MG63 (cell line): ENCODE data around the gene PRKAG2. TPM values are rescaled to one million over a fixed set of nuclear protein-coding genes. Genes with fewer than 3 reads are reported as not detected.

Experiments used
- DNase-seq: peaks from one replicate; pipeline ENCODE4 v3.0.0-alpha.2; 2020
- H3K27me3 ChIP-seq: fragments of 250-450 bp; sonication (Bioruptor Pico); 2 replicates; pipeline ENCODE4 v1.5.1; 2020; ENCODE audit warnings: mild to moderate bottlenecking, moderate library complexity
- H3K36me3 ChIP-seq: fragments of 250-450 bp; sonication (Bioruptor Pico); 2 replicates; pipeline ENCODE4 v1.5.1; 2020; ENCODE audit warnings: mild to moderate bottlenecking, moderate library complexity
- H3K4me3 ChIP-seq: fragments of 250-450 bp; sonication (Bioruptor Pico); 2 replicates; pipeline ENCODE4 v1.5.1; 2020; ENCODE audit warnings: mild to moderate bottlenecking, moderate library complexity
- H3K9me3 ChIP-seq: fragments of 250-450 bp; sonication (Bioruptor Pico); 2 replicates; pipeline ENCODE4 v1.5.1; 2020; ENCODE audit warnings: mild to moderate bottlenecking, moderate library complexity
- total RNA-seq: library from RNA; depleted of rRNA; stranded (reverse); fragments of >200 nt; shearing (Covaris generic); gene quantifications from 2 replicates; pipeline ENCODE4 v1.2.3, GENCODE V29; 2014; ENCODE audit warnings: low replicate concordance

Gene PRKAG2
- total RNA-seq, 1 experiment from 2014 or later, result 15.2 TPM

- Histone ChIP-seq H3K9me3 (peaks cover 2% of the 10 kb centered on the region; the same call in 1 of the 2 replicates), H3K4me3 (no peak overlapping the region), H3K36me3 (no peaks in the 10 kb centered on the region), H3K27me3 (no peaks in the 10 kb centered on the region)
- DNase-seq, result no peak
Observed at GRCh38 chr7:151904270-151904669, 27.4 kb upstream of the PRKAG2 start.

DNA sequence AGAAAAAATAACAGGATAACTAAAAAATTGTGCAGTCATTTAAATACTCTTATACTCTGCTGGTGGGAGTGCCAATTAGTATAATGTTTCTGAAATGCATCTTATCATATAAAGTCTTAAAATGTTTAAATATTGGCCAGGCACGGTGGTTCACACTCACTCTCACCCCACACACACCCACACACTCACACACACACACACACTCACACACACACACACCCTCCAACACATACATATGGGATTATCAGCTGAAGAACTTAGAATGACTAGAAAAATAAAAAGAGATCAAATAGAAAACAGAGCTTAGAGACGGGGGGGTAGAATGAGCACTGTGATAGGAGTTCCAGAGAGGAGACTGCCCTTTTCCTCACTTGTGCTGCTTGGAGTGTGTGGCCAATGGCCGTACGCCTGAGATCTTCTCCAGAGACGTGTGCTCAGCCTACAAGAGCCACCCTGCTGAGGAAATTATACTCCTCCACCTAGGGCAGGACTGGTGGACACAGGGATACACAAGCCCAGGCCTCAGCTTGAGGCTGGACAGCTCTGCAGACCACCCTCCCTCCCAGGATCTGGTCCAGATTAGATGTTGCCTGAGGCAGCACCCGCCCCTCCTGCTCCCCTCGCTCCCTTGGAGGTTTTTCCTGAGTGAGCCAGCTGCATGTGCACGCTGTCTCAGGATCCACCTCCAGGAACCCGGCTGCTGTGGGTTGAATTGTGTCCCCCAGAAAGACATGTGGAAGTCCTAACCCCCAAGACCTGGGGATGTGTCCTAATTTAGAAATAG, 26.5 kb upstream of the PRKAG2 start:
- Histone ChIP-seq H3K9me3 (peaks cover 2% of the 10 kb centered on the region; the same call in 1 of the 2 replicates), H3K27me3 (no peaks in the 10 kb centered on the region), H3K36me3 (no peaks in the 10 kb centered on the region), H3K4me3 (no peak overlapping the region)
- no peak for DNase-seq

GRCh38 chr7:151902311-151902710, 25.4 kb upstream of the PRKAG2 start:
- Histone ChIP-seq H3K4me3 (no peak overlapping the region), H3K27me3 (no peaks in the 10 kb centered on the region), H3K9me3 (peaks cover 2% of the 10 kb centered on the region; the same call in 1 of the 2 replicates), H3K36me3 (no peaks in the 10 kb centered on the region)
- DNase-seq, result no peak

DNA sequence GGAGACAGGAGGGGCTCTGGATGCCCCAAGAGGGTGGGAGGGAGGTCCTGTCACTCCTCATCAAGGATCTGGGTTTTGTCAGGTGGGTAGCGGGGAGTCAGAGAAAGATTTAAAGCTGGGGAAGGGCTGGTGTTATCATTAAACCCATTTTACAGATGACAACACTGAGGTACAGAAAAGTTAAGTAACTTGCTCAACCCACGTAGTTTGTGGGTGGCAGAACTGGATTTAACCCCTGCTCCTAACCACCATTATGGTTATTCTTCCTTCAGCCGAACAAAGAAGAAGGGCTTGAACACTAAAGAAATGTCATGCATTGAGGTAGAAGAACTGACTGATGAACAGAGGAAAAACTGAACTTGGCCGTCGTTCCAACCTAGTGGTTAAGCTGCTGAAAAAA, 24.9 kb upstream of the PRKAG2 start:
- Histone ChIP-seq H3K36me3 (no peaks in the 10 kb centered on the region), H3K4me3 (no peak overlapping the region), H3K9me3 (peaks cover 2% of the 10 kb centered on the region; the same call in 1 of the 2 replicates), H3K27me3 (no peaks in the 10 kb centered on the region)
- DNase-seq, result no peak

DNA sequence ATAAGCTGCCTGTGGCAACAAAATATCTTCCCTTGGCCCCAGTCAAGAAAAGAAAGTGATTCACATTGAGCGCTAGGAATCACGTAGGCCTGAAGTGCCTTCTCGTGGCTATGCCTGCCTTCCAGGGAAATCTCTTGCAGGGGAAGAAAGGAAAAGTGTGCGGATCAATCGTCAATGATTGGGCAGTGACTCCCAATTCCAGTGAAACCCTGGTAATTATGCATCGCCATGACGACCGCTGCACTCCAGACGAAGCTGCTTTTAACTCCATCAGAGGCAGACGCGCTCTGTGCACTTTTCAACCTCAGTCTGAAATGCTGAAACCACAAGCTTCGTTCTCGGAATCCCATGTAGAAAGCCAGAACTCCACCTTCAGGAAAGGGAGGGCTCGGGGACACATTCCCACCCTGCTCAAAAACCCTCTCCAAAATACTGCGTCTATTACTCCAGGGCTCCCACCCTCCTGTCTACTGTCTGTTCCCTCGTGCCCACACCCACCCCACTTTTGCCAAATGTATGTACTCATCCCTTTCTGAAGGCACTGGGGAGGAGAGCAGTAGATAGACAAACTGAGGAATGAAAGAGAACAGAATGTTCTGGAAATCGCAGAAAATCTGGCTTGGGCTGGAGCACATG, 24.2 kb upstream of the PRKAG2 start:
- H3K9me3 ChIP-seq, result no peaks in the 10 kb centered on the region
- H3K27me3 ChIP-seq, result no peaks in the 10 kb centered on the region
- H3K36me3 ChIP-seq, result no peaks in the 10 kb centered on the region
- no peak overlapping the region for H3K4me3 ChIP-seq
- no peak for DNase-seq

DNA sequence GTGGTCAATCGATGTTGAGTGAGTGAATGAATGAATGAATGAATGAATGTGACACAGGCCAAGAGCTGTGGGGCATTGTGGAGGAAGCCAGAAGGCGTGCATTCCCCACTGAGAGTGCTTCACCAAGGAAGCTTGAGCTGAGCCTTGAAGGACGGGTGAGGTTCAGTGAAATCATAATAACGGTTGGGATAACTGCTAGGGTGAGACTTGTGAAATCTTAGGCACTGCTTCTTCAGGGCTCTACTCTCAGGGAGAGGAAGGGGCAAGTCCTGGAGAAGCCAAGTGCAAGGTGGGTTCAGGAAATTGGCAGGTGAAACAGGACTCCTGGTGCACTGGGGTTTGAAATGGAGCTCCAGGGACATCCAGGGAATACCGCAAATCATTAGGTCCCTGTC, 23.7 kb upstream of the PRKAG2 start:
- no peaks in the 10 kb centered on the region for H3K36me3 ChIP-seq
- DNase-seq, result no peak
- H3K4me3 ChIP-seq, result no peak overlapping the region
- H3K9me3 ChIP-seq, result no peaks in the 10 kb centered on the region
- no peaks in the 10 kb centered on the region for H3K27me3 ChIP-seq

GRCh38 chr7:151899513-151900360, 22.8 kb upstream of the PRKAG2 start:
- Histone ChIP-seq H3K36me3 (no peaks in the 10 kb centered on the region), H3K27me3 (no peaks in the 10 kb centered on the region), H3K4me3 (no peak overlapping the region), H3K9me3 (no peaks in the 10 kb centered on the region)
- no peak for DNase-seq

DNA sequence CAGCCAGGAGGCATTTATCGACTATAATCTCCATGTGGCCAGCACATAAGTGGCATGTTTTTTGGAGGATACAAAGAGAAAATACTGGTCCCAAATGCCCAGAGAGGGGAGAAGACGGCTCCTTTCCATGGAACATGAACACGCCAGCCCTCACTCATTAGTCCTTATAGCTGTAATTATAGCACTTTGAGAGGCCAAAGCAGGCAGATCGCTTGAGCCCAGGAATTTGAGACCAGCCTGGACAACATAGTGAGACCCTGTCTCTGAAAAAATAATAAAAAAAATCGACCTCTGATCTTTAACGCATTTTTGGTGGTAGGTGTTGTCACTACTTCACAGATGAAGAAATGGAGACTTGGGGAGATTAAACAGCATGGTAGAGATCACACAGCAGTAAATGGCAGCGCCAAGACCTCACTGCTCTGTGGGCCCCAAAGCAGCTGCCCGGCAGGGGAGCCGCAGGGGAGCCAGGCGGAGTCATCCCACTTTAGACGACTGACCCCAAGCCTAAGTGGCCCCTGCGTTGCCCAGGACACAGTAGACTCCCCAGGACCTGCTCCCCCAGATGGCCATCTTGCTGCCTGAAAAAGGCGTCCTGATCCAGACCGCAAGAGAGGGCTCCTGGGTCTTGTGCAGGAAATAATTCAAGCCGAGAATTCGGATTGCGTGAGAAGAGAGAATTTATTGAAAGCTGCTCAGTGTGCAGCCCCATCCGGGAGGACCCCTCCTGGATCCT, 21.2 kb upstream of the PRKAG2 start:
- H3K4me3 ChIP-seq, result no peak overlapping the region
- DNase-seq, result no peak
- H3K27me3 ChIP-seq, result no peaks in the 10 kb centered on the region
- H3K9me3 ChIP-seq, result no peaks in the 10 kb centered on the region
- no peaks in the 10 kb centered on the region for H3K36me3 ChIP-seq

DNA sequence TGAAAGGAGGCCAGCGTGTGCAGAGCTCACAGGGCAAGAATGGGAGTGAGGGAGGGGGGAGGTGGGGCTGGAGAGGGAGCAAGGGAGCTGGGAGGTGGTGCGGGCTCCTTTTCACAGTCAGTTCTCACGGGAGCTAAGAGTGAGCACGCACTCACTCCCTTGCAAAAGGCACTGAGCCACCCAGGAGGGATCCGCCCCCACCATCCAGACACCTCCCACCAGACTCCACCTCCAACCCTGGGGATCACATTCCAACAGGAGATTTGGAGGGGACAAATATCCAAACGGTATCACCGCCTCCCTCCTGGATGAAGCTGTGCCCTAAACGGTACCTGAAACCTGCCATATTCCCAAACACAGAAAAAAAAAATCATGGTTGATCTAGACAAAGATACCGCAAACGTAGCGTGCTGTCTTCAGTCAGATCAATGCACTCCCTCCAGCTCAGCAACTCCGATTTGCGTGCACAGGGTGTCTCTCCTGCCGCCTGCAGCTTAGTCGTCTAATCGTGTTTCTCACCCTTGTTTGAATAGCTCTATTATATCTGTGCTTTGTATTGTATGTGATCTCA, 20.3 kb upstream of the PRKAG2 start:
- Histone ChIP-seq H3K4me3 (no peak overlapping the region), H3K36me3 (no peaks in the 10 kb centered on the region)
- DNase-seq, result no peak

DNA sequence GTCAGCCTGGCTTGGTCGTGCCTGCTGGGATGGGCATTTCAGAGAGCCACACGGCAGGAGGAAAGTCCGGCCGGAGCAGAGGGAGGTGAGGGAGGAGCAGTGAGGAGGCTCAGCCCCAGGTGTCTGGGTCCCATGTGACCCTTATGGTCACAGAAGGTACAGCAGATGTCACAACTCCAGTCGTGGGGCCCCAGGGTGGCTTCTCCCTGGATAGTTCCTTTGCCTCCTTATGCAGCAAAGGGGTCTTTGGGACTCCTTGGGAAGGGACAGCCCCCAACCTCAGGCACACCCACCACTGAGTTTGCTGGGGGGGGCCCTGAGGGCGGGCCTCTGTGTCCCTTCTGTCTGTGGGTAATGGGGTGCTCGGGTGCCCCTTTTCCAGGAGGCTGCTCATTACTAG, 19.6 kb upstream of the PRKAG2 start:
- no peak for DNase-seq
- Histone ChIP-seq H3K27me3 (0 out of 2 replicates have a peak, but pooled peaks cover under 1% of the 10 kb centered on the region), H3K4me3 (no peak overlapping the region), H3K36me3 (no peaks in the 10 kb centered on the region), H3K9me3 (no peaks in the 10 kb centered on the region)

More for the DNA sequence above, 20.3 kb upstream of the PRKAG2 start:
- no peaks in the 10 kb centered on the region for H3K9me3 ChIP-seq
- no peaks in the 10 kb centered on the region for H3K27me3 ChIP-seq

- Histone ChIP-seq H3K4me3 (no peak overlapping the region), H3K9me3 (no peaks in the 10 kb centered on the region), H3K36me3 (no peaks in the 10 kb centered on the region), H3K27me3 (peaks cover 3% of the 10 kb centered on the region; the same call in 1 of the 2 replicates)
- DNase-seq, result no peak
Observed at GRCh38 chr7:151896086-151896485, 19.2 kb upstream of the PRKAG2 start.

- Histone ChIP-seq H3K27me3 (peaks cover 7% of the 10 kb centered on the region; the same call in 1 of the 2 replicates), H3K4me3 (no peak overlapping the region), H3K36me3 (no peaks in the 10 kb centered on the region), H3K9me3 (no peaks in the 10 kb centered on the region)
- no peak for DNase-seq
Observed at GRCh38 chr7:151895631-151896031, 18.7 kb upstream of the PRKAG2 start.

DNA sequence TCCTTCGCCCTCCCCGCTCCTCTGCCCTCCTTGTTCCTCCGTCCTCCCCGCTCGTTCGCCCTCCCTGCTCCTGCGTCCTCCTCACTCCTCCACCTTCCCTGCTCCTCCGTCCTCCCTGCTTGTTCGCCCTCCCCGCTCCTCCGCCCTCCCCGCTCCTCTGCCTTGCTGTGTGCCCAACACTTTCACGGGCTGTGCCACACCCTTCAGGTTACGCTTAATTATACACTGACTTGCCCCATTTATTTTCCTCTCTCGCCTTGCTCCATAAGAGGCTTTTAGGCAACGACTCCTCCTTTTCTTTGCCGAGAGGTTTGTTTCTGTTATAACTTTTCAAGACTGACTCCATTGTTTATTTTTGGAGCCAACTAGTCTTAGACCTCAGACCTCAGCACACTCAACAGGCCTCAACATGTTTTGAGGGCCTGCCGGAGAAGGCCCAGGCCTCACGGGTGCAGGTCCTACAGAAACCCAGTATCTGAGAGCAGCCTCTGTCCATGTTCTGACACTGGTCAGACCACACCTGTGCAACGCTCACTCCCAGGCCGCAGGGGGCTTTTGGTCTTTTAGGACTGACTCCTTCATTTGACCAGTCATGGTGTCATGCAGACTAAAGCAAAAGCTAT, 18.2 kb upstream of the PRKAG2 start:
- Histone ChIP-seq H3K4me3 (no peak overlapping the region), H3K36me3 (no peaks in the 10 kb centered on the region), H3K9me3 (no peaks in the 10 kb centered on the region), H3K27me3 (peaks cover 7% of the 10 kb centered on the region; the same call in 1 of the 2 replicates)
- no peak for DNase-seq

DNA sequence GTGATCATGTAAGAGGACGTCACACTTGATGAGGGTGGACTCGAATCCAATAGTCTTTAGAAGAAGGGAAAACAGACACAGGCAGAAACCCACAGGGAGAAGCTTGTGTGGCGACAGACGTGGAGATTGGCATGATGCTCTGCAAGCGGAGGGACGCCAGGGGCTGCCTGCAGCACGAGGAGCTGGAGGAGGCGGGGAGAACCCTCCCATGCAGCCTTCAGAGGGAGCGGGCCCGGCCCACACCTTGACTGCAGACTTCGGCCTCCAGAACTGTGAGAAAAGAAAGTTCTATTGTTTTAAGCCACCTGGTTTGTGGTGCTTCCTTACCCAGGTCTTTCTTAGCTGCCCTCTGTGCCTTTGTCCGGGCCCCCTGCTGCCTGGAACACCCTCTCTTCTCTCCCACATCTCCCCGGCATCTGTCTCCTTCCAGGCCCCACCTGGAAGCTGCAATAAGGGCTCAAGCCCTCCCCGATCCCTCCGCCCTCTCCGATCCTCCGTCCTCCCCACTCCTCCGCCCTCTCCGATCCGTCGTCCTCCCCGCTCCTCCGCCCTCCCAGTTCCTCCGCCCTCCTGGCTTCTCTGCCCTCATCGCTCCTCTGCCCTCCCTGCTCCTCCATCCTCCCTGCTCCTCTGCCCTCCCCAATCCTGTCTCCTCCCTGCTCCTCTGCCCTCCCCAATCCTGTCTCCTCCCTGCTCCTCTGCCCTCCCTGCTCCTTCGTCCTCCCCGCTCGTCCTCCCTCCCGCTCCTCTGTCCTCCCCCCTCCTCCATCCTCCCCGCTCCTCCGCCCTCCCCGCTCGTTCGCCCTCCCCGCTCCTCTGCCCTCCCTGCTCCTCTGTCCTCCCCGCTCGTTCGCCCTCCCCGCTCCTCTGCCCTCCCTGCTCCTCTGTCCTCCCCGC, 17.4 kb upstream of the PRKAG2 start:
- Histone ChIP-seq H3K27me3 (peaks cover 7% of the 10 kb centered on the region; the same call in 1 of the 2 replicates), H3K4me3 (no peak overlapping the region), H3K36me3 (no peaks in the 10 kb centered on the region), H3K9me3 (no peaks in the 10 kb centered on the region)
- DNase-seq, result no peak

DNA sequence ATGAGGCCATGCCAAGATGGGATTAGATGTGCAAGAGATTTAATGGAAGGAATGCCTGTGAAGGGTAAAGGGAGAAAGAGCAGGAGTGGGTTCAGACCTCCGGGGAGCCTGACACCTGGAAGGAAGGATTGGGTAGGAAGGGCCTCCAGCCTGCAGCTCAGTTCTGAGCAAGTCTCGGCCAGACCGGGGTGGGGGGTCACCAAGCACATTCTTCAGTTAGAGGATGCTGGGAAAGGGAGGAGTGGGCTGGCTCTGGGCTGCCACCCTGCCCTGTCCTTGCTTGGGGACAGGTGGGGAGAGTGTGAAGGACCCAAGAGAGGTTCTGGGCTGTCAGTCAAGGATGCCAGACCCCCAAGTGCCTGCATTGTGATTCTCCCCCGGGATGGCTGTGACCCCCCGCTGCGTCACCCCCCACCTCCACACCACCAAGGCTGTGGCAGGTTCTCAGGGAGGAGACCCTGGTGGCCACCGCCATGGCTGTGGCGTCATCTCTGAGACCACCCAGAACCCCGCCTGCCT, 16.5 kb upstream of the PRKAG2 start:
- Histone ChIP-seq H3K36me3 (no peaks in the 10 kb centered on the region), H3K9me3 (no peaks in the 10 kb centered on the region), H3K4me3 (no peak overlapping the region), H3K27me3 (peaks cover 7% of the 10 kb centered on the region; the same call in 1 of the 2 replicates)
- DNase-seq, result no peak
